Lower leg skin (tissue), 3 donors: ENCODE results near the gene LIG3.

Experiments
- CTCF ChIP-seq, 3 donors: fragments of 450-650 bp; IDR thresholded peaks; one replicate each; pipeline ENCODE4 v1.5.1; 2016; ENCODE audit warnings: antibody characterized with exemption in 3 of 3, mild to moderate bottlenecking in 3 of 3, moderate library complexity in 2 of 3
- POLR2A ChIP-seq, 2 donors: fragments of 450-650 bp; IDR thresholded peaks; one replicate each; pipeline ENCODE4 v1.6.1; 2016 to 2017; ENCODE audit warnings: antibody characterized with exemption in 2 of 2, mild to moderate bottlenecking in 1 of 2, moderate library complexity in 1 of 2

- TF ChIP-seq CTCF (IDR thresholded peaks at IDR 0.05), result peak in 1 of 3 donors; percentile 56
- TF ChIP-seq POLR2A (IDR thresholded peaks at IDR 0.05), result no peak
These were observed 17.9 kb downstream of the LIG3 start for GRCh38 chr17:34998205-34998604.
